ENCODE data around the gene MIER3. TPM values are rescaled to one million over a fixed set of nuclear protein-coding genes. Genes with fewer than 3 reads are reported as not detected.

The MIER3 gene
- total RNA-seq, 1 experiment from 2014 or later, result 6.5 TPM

DNA sequence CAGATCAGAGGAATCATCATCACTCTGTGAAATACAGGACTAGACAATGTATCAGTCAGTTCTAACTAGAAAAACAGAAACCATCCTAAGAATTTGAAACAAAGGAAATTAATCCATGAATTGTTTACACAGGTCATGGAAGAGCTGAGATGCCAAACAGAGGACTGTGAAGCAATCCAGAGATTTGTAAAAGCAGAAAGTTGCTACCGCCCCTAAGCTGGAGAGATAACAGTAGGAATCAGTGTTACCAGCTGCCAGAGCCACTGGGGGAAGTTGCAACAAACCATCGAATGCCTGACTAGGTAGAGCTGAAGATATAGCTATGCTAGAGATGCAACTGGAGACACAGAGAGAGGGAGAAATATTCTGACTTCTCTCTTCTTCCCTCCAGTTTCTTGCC lies 10.4 kb upstream of the MIER3 start:
- BruUV-seq (replicated peaks), result no TSS peak
- intact Hi-C loops (cut with micrococcal nuclease), result no loop called here
- Histone ChIP-seq H3K4me3 (ENCODE audit: low read length) (no peak overlapping the region), H3K27me3 (ENCODE audit: low read length) (peaks cover 16% of the 10 kb centered on the region; the same call in 1 of the 2 replicates), H3K9ac (ENCODE audit: low read length) (no peak overlapping the region), H3K9me3 (ENCODE audit: low read length) (no peaks in the 10 kb centered on the region), H3K36me3 (ENCODE audit: low read depth, low read length) (no peaks in the 10 kb centered on the region), H4K20me1 (ENCODE audit: low read length) (no peaks in the 10 kb centered on the region), H3K27ac (ENCODE audit: low read length) (no peak overlapping the region), H2AFZ (ENCODE audit: low read length) (no peak overlapping the region), H3K4me1 (ENCODE audit: insufficient read depth, low read length) (no peaks in the 10 kb centered on the region), H3K9me2 (replicated peaks; ENCODE audit: low read length) (no peaks in the 10 kb centered on the region), H3K79me2 (ENCODE audit: low read length) (no peaks in the 10 kb centered on the region), H3K4me2 (ENCODE audit: low read length) (no peak overlapping the region), H3F3A (ENCODE audit: low read length, unreplicated experiment) (no peaks in the 10 kb centered on the region)
- no peak for TF ChIP-seq EZH2 (IDR thresholded peaks at IDR 0.05; ENCODE audit: low read length, unreplicated experiment)
- no peak for TF ChIP-seq EZH2phosphoT487 (IDR thresholded peaks at IDR 0.05; ENCODE audit: borderline replicate concordance, low read length)
- no peak for TF ChIP-seq CTCF (conservative IDR thresholded peaks at IDR 0.05; ENCODE audit: low read depth, low read length)
- DNase-seq (no peak), ATAC-seq (no peak)
- CTCF ChIA-PET, result no interaction called here
- POLR2A ChIA-PET (ENCODE audit: unreplicated experiment), result no interaction called here

GRCh38 chr5:56961746-56962145 lies 9.8 kb upstream of the MIER3 start:
- Histone ChIP-seq H4K20me1 (ENCODE audit: low read length) (no peaks in the 10 kb centered on the region), H3K9ac (ENCODE audit: low read length) (no peak overlapping the region), H3K4me3 (ENCODE audit: low read length) (no peak overlapping the region), H3K4me2 (ENCODE audit: low read length) (no peak overlapping the region), H3K4me1 (ENCODE audit: insufficient read depth, low read length) (no peaks in the 10 kb centered on the region), H3K36me3 (ENCODE audit: low read depth, low read length) (no peaks in the 10 kb centered on the region), H3F3A (ENCODE audit: low read length, unreplicated experiment) (no peaks in the 10 kb centered on the region), H3K9me3 (ENCODE audit: low read length) (no peaks in the 10 kb centered on the region), H2AFZ (ENCODE audit: low read length) (no peak overlapping the region), H3K27me3 (ENCODE audit: low read length) (peaks cover 19% of the 10 kb centered on the region; the same call in 1 of the 2 replicates), H3K79me2 (ENCODE audit: low read length) (no peaks in the 10 kb centered on the region), H3K27ac (ENCODE audit: low read length) (no peak overlapping the region), H3K9me2 (replicated peaks; ENCODE audit: low read length) (no peaks in the 10 kb centered on the region)
- no peak for ATAC-seq
- no peak for DNase-seq
- POLR2A ChIA-PET (ENCODE audit: unreplicated experiment), result no interaction called here
- TF ChIP-seq EZH2phosphoT487 (IDR thresholded peaks at IDR 0.05; ENCODE audit: borderline replicate concordance, low read length) (no peak), CTCF (conservative IDR thresholded peaks at IDR 0.05; ENCODE audit: low read depth, low read length) (no peak), EZH2 (IDR thresholded peaks at IDR 0.05; ENCODE audit: low read length, unreplicated experiment) (no peak)
- BruUV-seq (replicated peaks), result no TSS peak
- CTCF ChIA-PET, result no interaction called here
- intact Hi-C loops (cut with micrococcal nuclease), result no loop called here

- ChIA-PET POLR2A (ENCODE audit: unreplicated experiment) (no interaction called here), CTCF (no interaction called here)
- Histone ChIP-seq H3K9me2 (replicated peaks; ENCODE audit: low read length) (no peaks in the 10 kb centered on the region), H3K9ac (ENCODE audit: low read length) (no peak overlapping the region), H4K20me1 (ENCODE audit: low read length) (no peaks in the 10 kb centered on the region), H3K4me1 (ENCODE audit: insufficient read depth, low read length) (no peaks in the 10 kb centered on the region), H3K4me2 (ENCODE audit: low read length) (no peak overlapping the region), H3K79me2 (ENCODE audit: low read length) (no peaks in the 10 kb centered on the region), H2AFZ (ENCODE audit: low read length) (no peak overlapping the region), H3F3A (ENCODE audit: low read length, unreplicated experiment) (no peaks in the 10 kb centered on the region), H3K27ac (ENCODE audit: low read length) (no peak overlapping the region), H3K27me3 (ENCODE audit: low read length) (peaks cover 24% of the 10 kb centered on the region; the same call in 1 of the 2 replicates), H3K4me3 (ENCODE audit: low read length) (no peak overlapping the region), H3K9me3 (ENCODE audit: low read length) (no peaks in the 10 kb centered on the region), H3K36me3 (ENCODE audit: low read depth, low read length) (no peaks in the 10 kb centered on the region)
- intact Hi-C loops (cut with micrococcal nuclease), result no loop called here
- BruUV-seq (replicated peaks), result no TSS peak
- DNase-seq (no peak), ATAC-seq (no peak)
- TF ChIP-seq EZH2phosphoT487 (IDR thresholded peaks at IDR 0.05; ENCODE audit: borderline replicate concordance, low read length) (no peak), EZH2 (IDR thresholded peaks at IDR 0.05; ENCODE audit: low read length, unreplicated experiment) (no peak), CTCF (conservative IDR thresholded peaks at IDR 0.05; ENCODE audit: low read depth, low read length) (no peak)
These were observed 7.4 kb upstream of the MIER3 start for GRCh38 chr5:56959326-56959725.
